B cell (primary cell): Measurements from ENCODE around the gene HACD2. TPM values are rescaled to one million over a fixed set of nuclear protein-coding genes. Genes with fewer than 3 reads are reported as not detected.

Experiments used
- ATAC-seq: fragments of 200-7000 bp; cut with Tn5 transposase; one replicate; pipeline ENCODE4 v1.10.0; 2021; ENCODE audit warnings: low read depth, mild to moderate bottlenecking, moderate number of reproducible peaks, moderate library complexity
- CTCF ChIA-PET: fragments of 350-600 bp; sonication (Branson Sonifier 250); formaldehyde crosslinking; loops from one replicate; lab custom pipeline; 2021; ENCODE audit warnings: antibody characterized with exemption, inconsistent platforms; lab: Charles Lee
- POLR2A ChIA-PET: fragments of 350-600 bp; sonication (Branson Sonifier 250); formaldehyde crosslinking; loops from one replicate; lab custom pipeline; 2021; ENCODE audit warnings: antibody characterized with exemption; lab: Charles Lee
- DNase-seq: peaks from one replicate; pipeline ENCODE4 v3.0.0; 2013
- H2AFZ ChIP-seq: 2 replicates; pipeline ENCODE4 v1.6.1; 2012; ENCODE audit warnings: mild to moderate bottlenecking, low read depth, low read length; ENCODE audit not compliant: insufficient read depth, poor library complexity, severe bottlenecking
- H3K27ac ChIP-seq, 2 donors: 1 replicate in 1 of 2; 2 replicates in 1 of 2; pipeline ENCODE4 v1.5.1; 2012 to 2013; ENCODE audit warnings: low read length in 2 of 2, mild to moderate bottlenecking in 2 of 2, moderate library complexity in 1 of 2
- H3K27me3 ChIP-seq, 4 experiments: fragments of 200-600 bp in 1 of 4; sonication (generic) in 1 of 4; replicated peaks in 1 of 4; 1 replicate in 2 of 4; 2 replicates in 2 of 4; pipeline versions ENCODE4 v1.6.1 to v1.7.0; 2013 to 2016; ENCODE audit warnings: low read length in 3 of 4, mild to moderate bottlenecking in 2 of 4, mixed read lengths in 1 of 4, moderate library complexity in 1 of 4; ENCODE audit not compliant: insufficient read depth in 4 of 4, control insufficient read depth in 3 of 4; ENCODE audit errors: control extremely low read depth in 1 of 4
- H3K36me3 ChIP-seq, 2 experiments: replicated peaks in 1 of 2; 1 replicate in 1 of 2; 2 replicates in 1 of 2; pipeline versions ENCODE4 v1.6.1 to v1.7.1; 2013; ENCODE audit warnings: low read length in 1 of 2; ENCODE audit not compliant: insufficient read depth in 2 of 2, control insufficient read depth in 1 of 2; ENCODE audit errors: control extremely low read depth in 1 of 2, extremely low read depth in 1 of 2
- H3K4me1 ChIP-seq, 2 donors: fragments of 200-600 bp in 1 of 2; sonication (generic) in 1 of 2; 1 replicate in 1 of 2; 2 replicates in 1 of 2; pipeline versions ENCODE4 v1.5.1 to v1.6.1; 2013 to 2017; ENCODE audit warnings: low read length in 2 of 2; ENCODE audit not compliant: control insufficient read depth in 2 of 2, insufficient read depth in 2 of 2
- H3K4me2 ChIP-seq: replicated peaks from 2 replicates; pipeline ENCODE3; 2012; ENCODE audit warnings: mild to moderate bottlenecking, low read depth, low read length; ENCODE audit not compliant: poor library complexity, severe bottlenecking
- H3K4me3 ChIP-seq, 5 experiments: fragments of 200-600 bp in 1 of 5; sonication (generic) in 1 of 5; 1 replicate in 3 of 5; 2 replicates in 2 of 5; pipeline versions ENCODE4 v1.5.1 to v1.7.0; 2011 to 2016; ENCODE audit warnings: low read length in 4 of 5, mild to moderate bottlenecking in 4 of 5, low read depth in 2 of 5, control low read depth in 1 of 5, moderate library complexity in 1 of 5; ENCODE audit not compliant: insufficient read depth in 1 of 5; ENCODE audit errors: control extremely low read depth in 1 of 5, extremely low read depth in 1 of 5
- H3K79me2 ChIP-seq: fragments of 200-600 bp; sonication (generic); one replicate; pipeline ENCODE4 v1.6.0; 2016; ENCODE audit warnings: low read length; ENCODE audit not compliant: control insufficient read depth, insufficient read depth
- H3K9ac ChIP-seq: fragments of 200-600 bp; sonication (generic); 2 replicates; pipeline ENCODE4 v1.6.1; 2017; ENCODE audit warnings: mild to moderate bottlenecking, low read length, moderate library complexity
- H3K9me3 ChIP-seq, 3 donors: one replicate each; pipeline versions ENCODE4 v1.6.1 to v1.7.1; 2013; ENCODE audit warnings: low read length in 2 of 3; ENCODE audit not compliant: control insufficient read depth in 2 of 3, insufficient read depth in 1 of 3; ENCODE audit errors: control extremely low read depth in 1 of 3
- H4K20me1 ChIP-seq: 2 replicates; pipeline ENCODE4 v1.6.0; 2012; ENCODE audit warnings: mild to moderate bottlenecking, low read length; ENCODE audit not compliant: insufficient read depth, control insufficient read depth, poor library complexity, severe bottlenecking
- H3K27ac Mint-ChIP-seq: one replicate; pipeline ENCODE4 v1.8.0; 2021; ENCODE audit warnings: mixed read lengths
- H3K27me3 Mint-ChIP-seq: one replicate; pipeline ENCODE4 v1.8.0; 2021; ENCODE audit warnings: mixed read lengths
- H3K4me1 Mint-ChIP-seq: one replicate; pipeline ENCODE4 v1.8.0; 2021; ENCODE audit warnings: mixed read lengths
- H3K4me3 Mint-ChIP-seq: one replicate; pipeline ENCODE4 v1.8.0; 2021; ENCODE audit warnings: mixed read lengths
- H3K9me3 Mint-ChIP-seq: one replicate; pipeline ENCODE4 v1.8.0; 2022; ENCODE audit warnings: mixed read lengths; ENCODE audit not compliant: insufficient read depth
- CTCF ChIP-seq: fragments of 200-600 bp; IDR thresholded peaks from one replicate; pipeline ENCODE4 v1.8.0; 2022; ENCODE audit warnings: antibody characterized with exemption, mild to moderate bottlenecking
- EZH2 ChIP-seq: IDR thresholded peaks from 2 replicates; pipeline ENCODE4 v1.6.1; 2012; ENCODE audit warnings: borderline replicate concordance, low read depth, mild to moderate bottlenecking, moderate library complexity, low read length; ENCODE audit not compliant: insufficient read depth, poor library complexity, severe bottlenecking
- whole genome bisulfite sequencing: methylation state at CpG from one replicate; pipeline ENCODE4 v1.1.5; 2013; ENCODE audit warnings: missing lambda C conversion rate; ENCODE audit not compliant: insufficient coverage; 5-methylcytosine and 5-hydroxymethylcytosine counted together
- intact Hi-C: fragments of 100-400 bp; cut with micrococcal nuclease; formaldehyde crosslinking; loops from one replicate; pipeline ENCODE4 v1.10.0; 2022
- polyA plus RNA-seq: library from polyadenylated mRNA; depleted of rRNA; stranded (reverse); fragments of >200 nt; gene quantifications from 2 replicates; pipeline ENCODE4 v1.2.3, GENCODE V29; 2012
- total RNA-seq, 2 donors: library from RNA; stranded (reverse); fragments of 120-200 nt in 1 of 2; gene quantifications; 1 replicate in 1 of 2; 2 replicates in 1 of 2; pipeline versions ENCODE4 v1.2.3 to v1.2.4, GENCODE V29; 2013 to 2022

Gene HACD2
- total and polyA plus RNA-seq, 2 donors (not counting 1 experiment from before 2014, with no cell fraction given) = 14.5 to 30.7 TPM

- Histone ChIP-seq H4K20me1 (no peaks in the 10 kb centered on the region), H3K27me3 (no peaks in the 10 kb centered on the region), H3K36me3 (no peaks in the 10 kb centered on the region), H3K79me2 (peaks cover 24% of the 10 kb centered on the region), H3K4me3 (no peak overlapping the region), H3K4me1 (no peaks in the 10 kb centered on the region), H3K27ac (no peak overlapping the region), H3K4me2 (no peak overlapping the region), H3K9me3 (no peaks in the 10 kb centered on the region), H2AFZ (no peak overlapping the region), H3K9ac (no peak overlapping the region)
- ChIA-PET POLR2A (interaction anchor here (0.7 kb wide), 1 partner anchor 13 kb away, joined by 6 read pairs; no protein-coding TSS in a partner anchor), CTCF (interaction anchor here (1.9 kb wide), 1 partner anchor 19 kb away, joined by 5 read pairs; no protein-coding TSS in a partner anchor)
- WGBS = no CpG with 5 or more reads among the region's 2 CpGs
- H3K4me1 Mint-ChIP-seq = no peaks in the 10 kb centered on the region
- H3K27me3 Mint-ChIP-seq = no peaks in the 10 kb centered on the region
- H3K9me3 Mint-ChIP-seq = no peaks in the 10 kb centered on the region
- ATAC-seq (no peak), DNase-seq (no peak)
- no peak overlapping the region for H3K4me3 Mint-ChIP-seq
- TF ChIP-seq CTCF (no peak), EZH2 (no peak)
- intact Hi-C loops = no loop called here
- H3K27ac Mint-ChIP-seq = no peak overlapping the region
Measured at GRCh38 chr3:123540285-123540684, 44.6 kb downstream of the HACD2 start.

GRCh38 chr3:123536153-123536895, 48.5 kb downstream of the HACD2 start:
- no peaks in the 10 kb centered on the region for H4K20me1 ChIP-seq
- no peak for TF ChIP-seq CTCF
- no peak for TF ChIP-seq EZH2
- no peak for ATAC-seq
- no peak for DNase-seq
- intact Hi-C loops = no loop called here
- H3K4me1 ChIP-seq = no peaks in the 10 kb centered on the region
- H3K4me3 Mint-ChIP-seq = no peak overlapping the region
- H3K27me3 Mint-ChIP-seq = no peaks in the 10 kb centered on the region
- H3K4me1 Mint-ChIP-seq = no peaks in the 10 kb centered on the region
- H2AFZ ChIP-seq = no peak overlapping the region
- H3K79me2 ChIP-seq = peaks cover 38% of the 10 kb centered on the region
- ChIA-PET CTCF (interaction anchor here (4.3 kb wide), 1 partner anchor 23 kb away, joined by 13 read pairs; no protein-coding TSS in a partner anchor), POLR2A (no interaction called here)
- no peaks in the 10 kb centered on the region for H3K9me3 Mint-ChIP-seq
- no CpG with 5 or more reads among the region's 5 CpGs for WGBS
- no peak overlapping the region for H3K27ac ChIP-seq
- no peak overlapping the region for H3K9ac ChIP-seq
- no peak overlapping the region for H3K4me2 ChIP-seq
- H3K27ac Mint-ChIP-seq = no peak overlapping the region
- no peaks in the 10 kb centered on the region for H3K27me3 ChIP-seq
- no peak overlapping the region for H3K4me3 ChIP-seq
- no peaks in the 10 kb centered on the region for H3K9me3 ChIP-seq
- H3K36me3 ChIP-seq = no peaks in the 10 kb centered on the region
